NK-92 treated with Interleukin-12 subunit alpha and Interleukin-12 subunit beta, amount 100 ng/mL, for 24 hours (cell line): ENCODE data around the gene ETV3.
"Not testable (repeated sequence)": the region's sequence is repeated elsewhere in the genome, so short reads cannot be mapped to it uniquely, and the experiment has no call there.

Experiments
- DNase-seq: peaks from one replicate; lab custom pipeline; 2025; lab: John Stamatoyannopoulos, UW

The ETV3 gene

DNA sequence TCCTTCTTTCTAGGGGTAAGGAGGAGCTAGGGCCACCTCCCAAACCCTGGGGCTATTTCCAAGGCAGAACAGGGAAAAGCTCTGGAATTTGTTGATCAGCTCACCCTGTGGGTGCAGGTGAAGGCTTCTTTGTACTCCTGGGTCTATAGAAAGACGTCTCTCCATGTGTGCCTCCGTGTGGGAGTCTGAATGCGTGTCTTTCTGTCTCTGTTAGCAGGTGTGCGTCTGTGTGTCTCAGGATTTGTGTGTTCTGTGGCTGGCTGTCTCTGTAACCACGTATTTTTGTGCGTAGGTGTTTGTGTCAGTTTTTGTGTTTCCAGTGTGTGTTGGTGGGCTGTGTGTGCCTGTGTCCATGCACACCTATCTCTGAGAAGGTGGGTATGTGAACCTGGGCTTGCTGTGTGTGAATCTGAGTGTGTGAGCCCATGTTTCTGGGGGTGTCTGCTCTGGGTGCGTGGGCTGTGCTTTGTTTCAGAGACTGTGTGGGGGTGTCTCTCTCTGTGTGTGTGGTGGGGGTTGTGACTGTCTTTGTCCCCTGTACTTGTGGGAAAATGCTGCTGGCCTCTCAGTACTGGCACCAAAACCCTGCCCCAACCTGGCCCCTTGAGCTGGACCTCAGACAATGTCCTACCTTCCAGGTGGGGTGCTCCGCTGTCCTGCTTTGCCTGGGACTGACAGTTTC lies 25.9 kb downstream of the ETV3 start:
- no peak for DNase-seq

DNA sequence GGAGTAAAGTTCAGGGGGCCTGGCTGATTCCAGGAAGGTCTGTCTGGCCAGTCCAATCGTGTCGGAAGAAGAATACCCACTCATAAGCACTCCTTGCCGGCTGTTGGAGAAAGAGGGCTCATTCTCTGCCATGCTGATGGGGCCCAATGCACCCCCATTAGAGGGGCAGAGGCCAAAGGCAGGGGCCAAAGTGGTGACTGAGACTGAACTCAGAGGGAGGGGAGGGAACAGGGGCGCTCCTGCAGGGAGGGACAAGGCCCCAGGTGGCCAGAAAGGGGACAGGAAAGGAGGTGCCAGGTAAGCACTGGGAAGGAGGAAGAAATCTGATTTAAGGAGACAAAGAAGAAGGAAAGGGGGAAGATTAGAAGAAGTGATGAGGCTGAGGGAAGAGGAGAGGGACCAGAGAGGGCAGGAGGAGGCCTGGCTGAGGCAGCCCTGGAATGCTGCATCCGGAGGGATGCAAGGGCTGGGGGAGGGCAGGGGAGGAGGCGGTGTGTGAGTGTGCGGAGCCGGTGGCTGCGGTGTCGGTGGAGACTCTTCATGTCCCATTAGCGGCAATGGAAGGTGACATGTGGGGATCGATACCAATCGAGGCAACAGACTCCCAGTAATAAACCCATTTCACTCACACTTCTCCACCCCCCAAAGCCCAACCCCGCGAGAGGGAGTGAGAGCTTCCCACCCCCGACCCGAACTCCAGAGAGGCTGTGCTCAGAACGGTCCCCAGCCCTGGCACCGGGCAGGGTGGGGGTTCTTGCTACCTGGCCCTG lies 26.6 kb downstream of the ETV3 start:
- no peak for DNase-seq

DNA sequence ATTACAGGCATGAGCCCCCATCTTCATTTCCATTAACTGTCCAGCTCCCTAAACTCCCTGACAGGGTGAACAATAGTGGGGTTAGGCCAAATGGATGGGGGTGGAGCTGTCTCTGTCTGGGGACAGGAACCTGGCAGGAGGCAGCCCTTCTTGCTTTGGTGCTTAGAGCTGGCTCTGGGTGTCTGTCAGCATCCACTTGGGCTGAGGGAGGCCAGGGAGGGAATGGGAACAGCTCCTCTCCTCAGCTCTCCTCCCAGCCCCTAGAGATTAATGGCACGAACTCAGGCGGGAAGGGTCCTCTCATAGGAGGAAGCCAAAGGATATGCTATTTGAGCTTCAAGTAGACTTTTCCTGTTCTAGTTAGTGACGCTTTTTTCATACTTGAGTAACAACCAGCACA lies 27.5 kb downstream of the ETV3 start:
- DNase-seq, result no peak

DNA sequence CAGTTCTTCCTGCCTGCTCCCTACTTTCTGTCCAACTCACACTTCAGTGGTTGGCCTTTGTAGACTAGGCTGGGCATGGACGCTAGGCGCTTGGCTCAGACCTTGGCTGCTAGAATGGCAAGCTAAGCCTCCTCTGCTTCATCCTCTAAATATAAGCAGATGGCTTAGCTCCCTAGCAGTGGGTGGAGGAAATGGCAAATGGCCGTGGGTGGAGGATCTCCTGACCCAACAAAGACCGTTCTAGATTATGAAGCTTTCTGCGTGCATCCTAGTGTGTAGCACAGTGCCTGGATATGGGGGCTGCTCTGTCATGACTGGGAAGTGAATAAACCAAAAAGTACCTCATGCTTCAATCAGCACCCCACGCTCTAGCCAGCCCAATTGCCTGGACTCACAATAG lies 28.2 kb downstream of the ETV3 start:
- DNase-seq, result no peak

DNA sequence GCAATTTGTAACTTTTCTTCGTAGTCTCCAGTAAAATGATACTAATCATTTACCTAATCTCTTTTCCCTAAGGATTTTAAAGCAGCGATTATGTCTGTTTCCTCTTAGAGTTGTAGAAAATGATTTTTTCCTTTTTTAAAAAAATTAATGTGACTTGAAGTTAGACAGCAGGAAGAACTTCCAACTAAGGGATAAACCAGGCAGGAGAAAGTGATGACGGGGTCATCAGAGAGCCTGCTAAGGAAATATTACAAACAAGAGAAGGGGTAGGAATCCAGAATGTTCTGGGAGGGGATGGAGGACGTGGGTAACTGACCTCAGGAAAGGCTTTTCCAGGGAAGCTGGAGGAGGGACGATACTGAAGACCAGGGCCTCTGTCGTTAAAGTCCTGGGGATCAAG lies 29.7 kb downstream of the ETV3 start:
- DNase-seq, result no peak

DNA sequence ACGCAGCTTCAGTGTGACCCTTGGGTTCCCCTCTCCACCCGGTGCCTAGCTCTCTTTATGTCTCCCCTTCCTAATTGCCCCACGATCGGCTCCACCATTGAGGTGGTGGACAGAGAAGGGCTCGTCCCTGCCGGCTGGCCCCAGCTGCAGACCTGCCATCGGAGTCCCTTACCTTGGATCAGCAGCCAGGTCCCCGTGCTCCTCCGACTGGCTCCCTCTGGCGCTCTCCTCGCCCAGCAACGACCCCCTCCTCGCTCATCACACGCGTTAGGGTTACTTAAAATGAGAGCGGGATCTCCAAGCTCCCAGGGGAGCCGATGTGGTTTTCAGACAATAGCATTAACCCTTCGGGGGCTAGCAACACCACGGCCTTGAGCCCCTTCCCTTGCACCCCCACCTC lies 30.5 kb downstream of the ETV3 start:
- DNase-seq, result no peak

DNA sequence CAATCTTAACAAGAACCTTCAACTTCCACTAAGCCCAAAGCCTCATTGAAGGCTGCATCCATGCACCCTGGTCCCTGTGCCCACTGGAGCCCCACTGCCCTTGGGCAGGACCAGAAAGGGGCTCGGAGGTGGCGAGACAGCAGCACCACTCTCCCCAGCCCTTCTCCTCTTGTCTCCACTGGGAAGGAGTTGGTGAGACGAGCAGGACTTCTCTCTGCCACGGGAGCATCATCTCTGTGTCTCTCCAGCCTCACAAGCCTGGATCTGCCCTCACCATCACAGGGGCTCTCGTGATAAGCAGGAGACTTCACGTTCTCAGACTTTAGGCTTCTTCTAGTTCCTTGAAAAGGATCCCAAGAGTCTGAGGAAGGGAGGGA lies 31.4 kb downstream of the ETV3 start:
- DNase-seq, result no peak

DNA sequence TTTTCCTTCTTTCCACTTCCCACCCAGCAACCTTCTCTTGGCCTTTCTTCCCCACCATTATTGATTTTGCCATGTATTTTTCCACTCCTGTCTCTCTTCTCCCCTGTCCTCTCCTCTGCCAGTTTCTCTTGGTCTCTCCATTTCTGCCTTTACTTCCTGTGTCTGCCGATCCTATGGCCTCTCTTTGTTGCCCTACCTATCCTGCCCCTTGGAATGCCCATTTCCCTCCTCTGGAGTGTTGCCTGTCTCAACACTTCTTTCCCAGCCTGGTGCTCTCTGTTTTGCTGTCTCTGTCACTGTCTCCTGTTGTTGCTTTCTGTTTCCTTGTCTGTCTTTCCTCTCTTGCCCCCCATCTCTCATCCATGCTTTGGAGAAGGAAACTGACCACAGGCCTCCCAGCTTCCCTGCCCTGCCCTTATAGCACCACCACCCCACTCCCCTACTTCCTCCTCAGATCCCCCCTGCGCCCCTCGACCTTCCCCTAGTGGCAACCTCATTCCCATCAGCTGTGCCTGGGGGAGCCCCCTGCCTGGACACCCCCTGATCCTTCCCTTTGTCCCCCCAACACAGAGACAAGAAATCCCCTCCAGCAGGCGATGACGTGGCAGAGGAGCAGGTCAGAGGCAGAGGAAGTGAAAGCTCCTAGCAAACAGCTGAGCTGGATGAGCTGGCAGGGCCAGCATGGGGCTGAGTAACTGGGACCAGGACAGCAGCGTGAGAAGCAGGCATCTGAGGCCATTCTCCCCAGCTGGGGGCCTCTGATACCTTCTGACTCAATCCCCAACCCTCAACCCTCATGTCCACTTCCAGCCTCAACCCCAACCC lies 32.0 kb downstream of the ETV3 start:
- DNase-seq, result no peak

DNA sequence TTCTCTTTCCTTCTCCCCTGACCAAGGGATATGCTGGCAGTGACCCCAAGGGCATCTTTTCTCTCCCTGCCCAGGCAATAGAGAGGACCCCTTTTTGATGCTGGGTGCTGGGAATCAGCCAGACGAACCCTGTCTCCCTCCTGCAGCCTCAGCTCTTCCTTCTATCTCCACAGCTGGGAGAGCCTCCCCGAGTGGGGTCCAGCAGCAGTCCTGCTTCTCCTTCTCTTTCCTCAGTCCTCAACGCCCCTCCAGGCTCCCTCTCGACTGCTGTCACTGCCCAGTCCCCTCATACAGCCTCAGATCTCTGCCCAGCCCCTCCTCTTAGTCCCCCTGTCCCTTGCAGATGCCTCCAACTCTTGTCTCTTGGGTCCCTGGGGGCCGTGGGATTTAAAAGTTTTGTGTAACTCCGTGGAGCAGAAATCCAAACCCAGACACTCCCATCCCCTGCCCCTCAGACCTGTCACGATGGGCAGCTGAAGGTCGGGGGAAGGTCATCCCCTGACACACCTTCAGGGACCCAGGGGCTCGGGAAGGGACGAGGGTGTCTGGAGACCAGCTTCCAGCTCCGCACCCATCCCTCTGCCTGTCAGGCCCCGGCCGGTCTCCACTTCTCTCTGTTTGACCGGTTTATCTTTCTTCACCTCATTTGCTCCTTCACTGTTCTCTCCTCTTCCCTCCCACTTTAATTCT lies 32.8 kb downstream of the ETV3 start:
- no peak for DNase-seq

DNA sequence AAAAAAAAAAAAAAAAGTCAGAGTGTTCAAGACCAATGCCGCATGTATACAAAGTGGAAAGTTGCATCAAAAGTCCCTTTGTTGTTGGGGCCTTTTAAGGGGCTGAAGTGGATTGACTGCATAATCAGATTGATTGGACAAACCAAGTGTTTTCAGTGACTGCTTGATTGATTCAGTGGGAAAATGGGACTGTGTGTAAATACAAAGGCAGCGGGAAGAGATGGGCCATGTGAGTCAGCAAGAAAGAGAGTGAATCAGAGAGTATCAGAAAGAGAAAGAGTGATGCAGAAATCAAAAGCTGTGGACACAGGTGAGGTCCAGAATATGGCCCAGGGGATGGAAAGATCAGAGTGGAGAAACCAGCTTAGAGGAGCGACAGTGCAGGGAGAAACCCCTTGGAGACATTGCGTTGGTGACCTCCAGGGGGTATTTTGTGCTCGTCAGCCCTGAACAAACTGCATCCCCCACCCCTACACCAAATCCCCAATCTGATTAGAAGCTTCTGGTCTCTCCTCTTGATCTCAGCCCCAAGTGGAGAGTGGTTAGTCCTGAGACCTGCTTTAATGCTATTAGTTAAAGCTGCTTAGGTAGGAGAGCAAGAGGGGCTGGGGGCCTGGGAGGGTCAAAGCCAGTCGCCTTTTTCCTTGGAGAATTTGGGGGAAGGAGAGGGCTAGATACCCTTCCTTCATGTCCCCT lies 33.4 kb downstream of the ETV3 start:
- no peak for DNase-seq

DNA sequence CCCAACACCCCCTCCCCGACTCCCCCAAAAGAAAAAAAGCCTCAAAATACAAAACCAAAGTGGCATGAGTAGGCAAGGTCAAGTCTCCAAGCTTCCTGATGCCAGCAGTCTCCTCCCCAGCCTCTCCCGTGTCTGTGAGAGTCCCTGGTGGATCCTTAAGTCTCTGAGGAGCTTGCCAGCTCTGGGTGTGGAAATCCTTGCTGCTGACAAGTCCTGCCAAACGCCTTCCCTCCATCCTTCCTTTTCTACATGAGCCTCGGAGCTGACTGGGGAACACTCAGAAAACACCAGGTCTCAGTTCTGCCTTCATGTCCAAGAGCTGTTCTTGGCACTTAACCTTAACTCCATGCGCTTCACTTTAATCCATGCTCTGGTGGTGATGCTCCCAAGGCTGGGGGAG lies 34.9 kb downstream of the ETV3 start:
- DNase-seq, result no peak

DNA sequence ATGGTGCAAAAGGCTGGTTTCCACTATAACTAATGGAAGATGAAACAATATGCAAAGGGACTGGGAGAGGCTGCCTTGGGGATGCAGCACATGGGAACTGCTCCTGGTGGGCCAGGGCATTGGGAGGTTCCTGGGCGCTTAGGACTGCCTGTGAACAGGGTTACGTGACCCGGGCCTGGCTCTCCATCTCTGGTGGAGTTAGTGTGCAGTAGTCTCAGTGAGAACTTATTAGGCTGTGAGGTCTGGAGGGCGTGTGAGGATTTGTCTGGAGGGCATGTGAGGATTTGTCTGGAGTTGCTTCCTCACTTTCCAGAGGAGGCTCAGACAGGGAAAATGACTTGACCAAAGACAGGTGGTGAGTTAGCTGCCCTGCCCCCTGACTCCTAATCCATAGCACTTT lies 37.0 kb downstream of the ETV3 start:
- no peak for DNase-seq

DNA sequence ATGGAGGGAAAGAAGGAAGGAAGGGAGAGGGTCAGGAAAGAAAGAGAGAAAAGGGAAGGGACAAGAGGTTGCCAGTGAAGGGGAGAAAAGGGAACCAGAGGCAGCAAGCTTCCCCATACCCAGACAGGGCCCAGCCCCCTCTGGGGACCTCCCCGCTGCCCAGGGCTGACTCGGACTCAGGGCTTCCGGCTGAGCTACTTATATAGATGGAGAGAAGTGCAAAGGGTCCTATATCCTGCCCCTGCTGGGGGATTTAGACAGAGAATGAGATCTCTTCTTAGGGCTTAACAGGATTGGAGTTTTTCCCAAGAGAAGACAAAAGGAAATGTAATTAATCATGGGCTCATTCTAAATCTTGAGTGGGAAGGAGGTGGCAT lies 38.6 kb downstream of the ETV3 start, which contains the start of gene ETV3L:
Gene ETV3L (minus strand): TSS at position 176 of the 377 bp plus-strand sequence. CDS start 285 bp downstream, outside the sequence.
- DNase-seq, result no peak

DNA sequence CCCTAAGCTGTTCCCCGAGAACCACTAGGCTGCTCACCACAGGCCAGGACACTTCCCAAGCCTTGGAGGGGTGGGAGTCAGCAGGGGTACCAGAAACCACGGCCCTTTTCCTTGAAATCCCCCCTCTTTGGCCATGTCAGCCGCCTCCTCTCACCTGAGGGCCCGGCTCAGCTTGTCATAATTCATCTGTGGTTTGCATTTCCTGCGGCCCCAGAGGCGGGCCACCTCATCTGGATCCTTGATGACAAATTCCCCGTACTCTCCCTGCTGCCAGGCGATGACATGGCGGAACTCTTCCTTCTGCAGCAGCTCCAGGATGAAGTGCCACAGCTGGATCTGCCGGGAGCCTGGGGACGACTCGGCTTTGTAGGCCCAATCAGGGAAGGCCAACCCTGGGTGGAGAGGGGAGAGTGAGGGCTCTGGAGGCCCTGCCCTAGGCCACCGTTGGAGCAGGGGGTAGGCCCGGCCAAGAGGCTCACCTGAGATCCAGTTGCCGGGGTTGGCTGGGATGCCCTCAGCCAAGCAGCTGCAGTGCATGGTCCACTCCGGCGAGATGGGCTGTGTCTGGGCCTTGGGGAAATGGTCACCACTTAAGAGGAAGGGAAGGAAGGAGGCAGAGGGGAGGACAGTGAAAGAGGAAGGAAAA lies 39.1 kb downstream of the ETV3 start:
- not testable (repeated sequence) for DNase-seq

DNA sequence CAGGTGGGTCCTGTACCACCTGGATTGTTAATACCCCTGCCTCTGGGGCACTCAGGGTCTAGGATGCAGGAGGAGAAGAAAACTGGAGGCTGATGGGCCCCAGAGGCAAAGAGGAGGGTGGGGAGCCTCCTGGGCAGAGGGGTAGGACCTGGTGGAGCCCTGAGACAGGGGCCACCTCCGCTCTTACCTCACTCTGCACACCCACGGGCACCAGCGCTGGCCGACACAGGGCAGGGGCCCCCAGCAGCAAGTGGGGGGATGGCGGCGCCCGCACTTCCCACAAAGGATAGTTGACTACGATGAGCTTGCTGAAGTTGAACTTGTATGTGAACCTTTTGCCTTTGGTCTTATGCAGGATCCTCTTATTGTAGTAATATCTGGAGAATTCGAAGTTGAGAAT lies 39.7 kb downstream of the ETV3 start:
- DNase-seq, result no peak

DNA sequence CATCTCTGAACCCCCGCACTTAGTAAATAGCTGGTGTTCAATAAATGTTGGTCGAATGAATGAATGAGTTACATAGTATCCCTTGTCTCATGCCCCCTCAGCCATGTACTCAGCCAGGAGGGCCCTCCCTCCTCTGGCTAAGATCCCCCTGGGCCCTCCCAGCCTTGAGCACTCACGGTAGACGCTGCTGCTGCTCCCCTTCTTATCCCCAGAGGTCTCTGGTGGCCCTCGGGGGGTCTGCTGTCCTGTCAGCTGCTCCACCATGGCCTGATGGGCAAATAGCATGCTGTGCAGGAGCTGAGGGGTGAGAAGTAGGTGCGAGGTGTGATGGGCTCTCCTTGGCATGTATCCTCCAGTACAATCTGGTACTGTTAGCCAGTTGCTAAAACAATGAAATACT lies 40.5 kb downstream of the ETV3 start:
- DNase-seq, result no peak

DNA sequence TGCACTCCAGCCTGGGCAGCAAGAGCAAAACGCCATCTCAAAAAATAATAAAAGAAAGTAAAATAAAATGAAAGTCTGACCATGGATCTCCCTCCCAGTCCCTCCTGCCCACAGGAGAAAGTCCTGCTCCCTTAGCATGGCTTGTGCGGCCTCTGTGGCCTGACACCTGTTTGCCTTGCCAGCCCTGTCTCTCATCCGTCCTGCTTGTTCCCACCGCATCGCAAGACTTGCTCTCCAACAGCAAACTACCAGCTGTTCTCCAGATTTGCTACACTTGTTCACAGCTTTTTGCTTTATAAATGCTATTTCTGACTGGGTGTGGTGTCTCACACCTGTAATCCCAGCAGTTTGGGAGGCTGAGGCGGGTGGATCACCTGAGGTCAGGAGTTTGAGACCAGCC lies 41.3 kb downstream of the ETV3 start:
- DNase-seq, result no peak

DNA sequence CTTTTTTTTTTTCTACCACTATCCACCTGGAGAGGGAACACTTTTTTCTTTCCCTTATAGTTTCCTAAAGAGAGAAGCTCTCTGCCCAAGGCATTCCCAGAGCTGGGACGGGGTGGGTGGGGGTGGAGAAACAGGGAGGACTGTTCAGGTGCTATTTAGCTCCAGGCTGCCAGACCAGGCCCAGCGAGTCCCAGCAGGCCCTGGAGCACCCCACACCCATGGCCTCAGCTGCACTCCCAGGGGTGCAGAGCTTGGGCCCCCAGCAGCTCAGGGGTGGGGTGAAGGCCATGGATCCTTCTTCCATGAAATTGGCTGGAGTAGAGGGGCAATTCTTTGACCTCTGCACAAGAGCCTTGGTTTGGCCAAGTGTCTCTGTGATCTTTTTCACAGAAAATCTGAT lies 42.6 kb downstream of the ETV3 start:
- DNase-seq, result no peak

DNA sequence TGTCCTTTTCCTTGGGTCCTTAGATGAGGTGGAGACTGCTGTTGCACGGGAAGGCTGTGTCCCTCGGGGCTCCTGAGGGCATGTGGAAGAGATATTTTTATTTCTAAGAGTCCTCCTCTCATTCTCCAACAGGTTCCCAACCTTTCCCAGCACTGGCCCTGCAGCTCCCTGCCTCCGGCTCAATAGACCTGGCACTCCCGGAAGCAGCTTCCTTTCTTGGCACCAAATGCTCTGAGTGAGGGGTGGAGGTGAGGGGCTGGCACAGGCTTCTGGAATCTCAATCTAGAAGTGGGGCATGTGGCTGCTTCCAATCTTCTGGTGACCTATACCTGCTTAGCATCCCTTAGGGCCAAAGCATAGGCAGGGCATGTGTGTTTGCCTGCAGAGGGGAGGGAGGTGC lies 43.1 kb downstream of the ETV3 start:
- DNase-seq, result no peak

DNA sequence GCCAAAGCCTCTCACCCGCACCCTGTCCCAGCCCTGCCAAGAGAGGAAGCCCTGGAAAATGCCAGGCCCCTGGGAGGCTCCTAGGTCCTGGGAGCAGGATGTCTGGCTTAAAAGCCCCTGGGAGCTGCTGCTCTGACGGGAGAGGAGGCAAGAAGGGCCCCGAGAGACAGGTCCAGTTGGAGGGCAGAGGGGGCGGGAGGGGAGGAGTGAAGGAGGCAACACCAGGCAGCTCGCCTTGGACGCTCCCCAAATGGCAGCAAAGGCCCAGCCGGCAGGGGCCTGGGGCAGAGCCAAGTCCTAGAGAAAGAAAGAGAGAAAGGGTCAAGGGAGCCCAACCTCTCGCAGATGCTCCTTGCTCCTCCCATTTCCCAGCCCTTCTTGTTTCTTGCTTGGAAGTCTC lies 45.4 kb downstream of the ETV3 start:
- DNase-seq, result no peak

DNA sequence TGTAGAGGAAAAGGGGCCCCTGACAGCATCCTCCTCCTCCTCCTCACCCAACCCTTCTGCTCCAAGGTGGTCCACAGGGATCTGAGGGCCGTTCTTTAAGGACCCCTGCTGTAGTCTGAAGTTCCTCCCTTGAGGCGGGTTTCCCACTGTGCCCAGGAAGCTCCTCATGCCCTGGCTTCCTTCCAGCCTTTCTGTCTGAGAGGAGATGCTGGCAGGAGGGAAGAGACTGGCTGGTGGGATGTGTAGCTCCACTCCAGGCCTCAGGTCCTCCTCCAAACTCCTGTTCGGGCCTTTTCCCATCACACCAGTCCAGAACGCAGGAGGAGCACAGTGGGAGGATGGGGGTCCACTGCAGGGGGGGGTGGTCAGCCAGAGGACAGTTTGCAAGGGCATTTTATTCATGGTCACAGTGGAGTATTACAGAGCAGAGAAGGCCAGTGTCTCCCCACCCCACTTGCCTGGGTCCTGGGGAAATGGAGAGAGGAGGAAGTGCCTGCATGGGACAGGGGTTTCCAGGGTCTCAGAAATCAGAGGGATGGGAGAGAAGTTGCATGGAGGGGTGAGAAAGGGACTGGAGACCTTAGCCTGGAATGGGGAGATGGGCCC lies 46.4 kb downstream of the ETV3 start:
- no peak for DNase-seq
